SW 1271 (cell line): ENCODE data around the gene ZNF124.
"Not testable (repeated sequence)": the region's sequence is repeated elsewhere in the genome, so short reads cannot be mapped to it uniquely, and the experiment has no call there.

Experiments
- DNase-seq, 2 experiments: peaks; one replicate each; lab custom pipeline; 2025; lab: John Stamatoyannopoulos, UW

ZNF124 gene

DNA sequence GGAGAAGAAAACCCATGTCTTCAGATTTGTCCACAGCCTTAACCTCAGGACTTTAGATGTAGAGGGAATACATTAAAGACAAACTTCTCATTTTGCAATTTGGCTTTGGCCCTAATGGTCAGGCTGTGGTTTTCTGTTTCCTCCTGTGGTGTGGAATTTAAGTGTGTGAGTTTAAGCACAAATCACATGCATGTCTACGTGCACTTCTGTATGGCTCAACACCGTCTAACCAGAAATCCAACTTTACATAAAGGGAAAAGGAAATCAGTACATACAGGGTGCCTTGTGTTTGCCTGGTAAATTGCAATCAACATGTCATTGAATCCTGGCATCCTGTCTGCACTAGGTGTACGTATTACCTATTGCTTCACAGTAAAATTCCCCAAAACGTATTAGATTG, 1.2 kb upstream of the ZNF124 start:
- DNase-seq: no peak

DNA sequence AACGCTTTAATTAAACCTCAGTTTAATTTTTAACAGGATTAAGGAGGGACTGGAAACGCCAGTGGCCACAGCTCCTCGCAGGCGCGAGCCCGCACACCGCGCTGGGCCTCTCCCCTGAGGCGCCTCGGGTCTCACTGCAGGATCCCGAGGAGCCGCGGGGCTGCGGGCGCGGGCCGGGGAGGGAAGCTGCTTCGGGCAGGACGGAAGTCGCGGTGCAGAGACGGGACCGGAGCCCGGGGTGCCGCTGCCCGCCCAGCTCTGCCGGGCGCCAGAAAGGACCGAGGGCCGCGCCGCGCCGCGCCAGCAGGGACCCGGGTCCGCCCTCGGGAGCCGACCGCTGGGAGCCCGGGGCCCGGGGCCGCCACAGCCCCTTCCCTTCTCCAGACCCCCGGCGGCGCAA, 377 bp downstream of the ZNF124 start:
- not testable (repeated sequence) for DNase-seq

DNA sequence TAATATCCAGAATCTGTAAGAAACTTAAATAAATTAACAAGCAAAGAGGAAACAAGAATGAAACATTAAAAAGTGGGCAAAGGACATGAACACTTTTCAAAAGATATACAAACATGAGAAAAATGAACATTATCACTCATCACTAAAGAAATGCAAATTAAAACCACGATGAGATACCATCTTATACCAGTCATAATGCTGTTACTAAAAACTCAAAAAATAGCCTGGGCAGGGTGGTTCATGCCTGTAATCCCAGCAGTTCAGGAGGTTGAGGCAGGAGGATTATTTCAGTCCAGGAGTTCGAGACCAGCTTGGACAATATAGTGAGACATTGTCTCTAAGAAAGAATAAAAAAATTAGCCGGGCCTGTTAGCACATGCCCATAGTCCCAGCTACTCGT, 6.1 kb downstream of the ZNF124 start:
- DNase-seq: no peak

DNA sequence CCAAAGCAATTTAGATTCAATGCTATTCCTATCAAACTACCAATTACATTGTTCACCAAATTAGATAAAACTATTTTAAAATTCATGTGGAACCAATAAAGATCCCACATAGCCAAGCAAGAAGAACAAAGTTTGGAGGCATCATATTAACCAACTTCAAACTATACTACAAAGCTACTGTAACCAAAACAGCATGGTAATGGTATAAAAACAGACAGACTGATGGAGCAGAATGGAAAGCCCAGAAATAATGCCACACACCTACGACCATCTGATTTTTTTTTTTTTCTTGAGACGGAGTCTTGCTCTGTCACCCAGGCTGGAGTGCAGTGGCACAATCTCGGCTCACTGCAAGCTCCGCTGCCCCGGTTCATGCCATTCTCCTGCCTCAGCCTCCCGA, 7.1 kb downstream of the ZNF124 start:
- no peak for DNase-seq

DNA sequence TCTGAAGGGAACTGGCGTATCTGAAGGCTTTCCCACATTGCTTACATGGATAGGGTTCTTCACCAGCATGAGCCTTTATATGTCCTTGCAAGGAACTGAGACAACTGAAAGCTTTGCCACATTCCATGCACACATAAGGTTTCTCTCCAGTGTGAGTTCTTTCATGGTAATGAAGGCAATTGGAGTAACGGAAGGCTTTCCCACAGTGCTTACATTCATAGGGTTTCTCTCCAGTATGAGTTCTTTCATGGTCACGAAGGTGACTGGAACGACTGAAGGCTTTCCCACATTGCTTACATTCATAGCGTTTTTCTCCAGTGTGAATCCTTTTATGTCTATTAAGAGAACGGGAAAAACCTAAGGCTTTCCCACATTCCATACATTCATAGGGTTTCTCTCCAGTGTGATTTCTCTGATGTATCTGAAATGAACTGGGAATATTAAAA, 15.0 kb downstream of the ZNF124 start:
- no peak for DNase-seq

DNA sequence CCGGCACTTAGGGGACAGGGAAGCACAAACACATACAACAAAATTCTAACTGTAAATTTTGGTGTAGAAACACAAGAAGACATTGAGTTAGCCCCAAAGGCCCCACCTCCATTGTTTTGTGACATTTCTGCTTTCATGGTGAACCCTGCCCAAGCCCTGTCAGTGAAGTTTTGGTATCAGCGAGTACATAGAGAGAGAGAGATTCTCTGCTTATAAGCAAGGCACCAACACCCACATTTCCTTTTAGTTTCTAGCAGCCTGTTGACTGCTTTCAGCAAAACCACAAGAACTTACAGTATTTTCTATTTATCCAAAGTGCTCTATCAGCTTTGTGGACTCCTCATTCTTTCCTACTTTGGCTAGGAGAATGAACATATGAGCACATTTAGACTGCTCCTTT, 24.0 kb downstream of the ZNF124 start:
- DNase-seq: no peak

DNA sequence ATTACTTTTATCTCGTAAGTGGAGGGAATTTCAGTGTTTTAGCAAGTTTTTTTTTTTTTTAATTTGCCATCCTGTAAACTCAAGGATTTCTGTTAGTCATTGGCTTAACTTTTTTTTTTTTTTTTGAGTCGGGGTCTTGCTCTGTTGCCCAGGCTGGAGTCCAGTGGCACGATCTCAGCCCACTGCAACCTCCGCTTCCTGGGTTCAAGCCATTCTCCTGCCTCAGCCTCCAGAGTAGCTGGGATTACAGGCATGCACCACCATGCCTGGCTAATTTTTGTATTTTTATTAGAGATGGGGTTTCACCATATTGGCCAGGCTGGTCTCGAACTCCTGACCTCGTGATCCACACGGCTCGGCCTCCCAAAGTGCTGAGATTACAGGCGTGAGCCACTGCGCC, 24.7 kb downstream of the ZNF124 start:
- not testable (repeated sequence) for DNase-seq

DNA sequence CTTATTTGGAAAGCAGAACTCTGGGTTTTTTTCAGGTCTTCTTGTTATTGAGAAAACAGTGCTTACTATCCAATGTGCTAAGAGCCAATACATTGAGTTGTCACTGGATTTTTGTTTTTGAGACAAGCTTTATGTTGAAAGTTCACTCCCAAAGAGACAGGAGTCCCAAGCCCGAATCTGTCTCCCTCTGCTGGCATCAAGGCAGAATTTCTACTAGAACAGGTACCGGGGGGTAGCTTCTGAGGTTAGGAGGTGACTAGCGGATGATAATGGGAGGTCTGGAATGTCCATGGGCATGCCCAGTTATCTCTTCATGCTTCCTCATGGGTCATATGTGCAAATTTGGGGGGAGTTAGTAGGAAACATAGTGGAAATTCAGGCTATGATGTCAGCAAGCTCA, 25.1 kb downstream of the ZNF124 start:
- DNase-seq: no peak

DNA sequence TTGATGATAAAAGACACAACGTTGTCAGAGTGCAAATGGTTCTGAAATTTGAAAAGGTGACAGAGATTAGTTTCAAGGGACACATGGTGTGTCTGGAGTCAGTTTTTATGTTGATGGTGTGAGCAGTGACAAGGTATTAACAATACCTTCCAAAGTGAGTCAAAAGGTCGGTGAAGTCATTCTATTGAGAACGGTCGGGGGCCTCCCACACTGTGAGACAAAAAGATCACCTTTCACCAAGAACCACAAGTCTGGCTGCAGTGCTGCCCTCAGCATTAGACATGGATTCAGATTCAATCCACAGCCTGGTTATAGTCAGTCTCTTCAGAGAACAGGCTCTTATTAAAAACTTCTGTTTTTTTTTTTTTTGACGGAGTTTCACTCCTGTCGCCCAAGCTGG, 26.5 kb downstream of the ZNF124 start:
- DNase-seq: no peak

DNA sequence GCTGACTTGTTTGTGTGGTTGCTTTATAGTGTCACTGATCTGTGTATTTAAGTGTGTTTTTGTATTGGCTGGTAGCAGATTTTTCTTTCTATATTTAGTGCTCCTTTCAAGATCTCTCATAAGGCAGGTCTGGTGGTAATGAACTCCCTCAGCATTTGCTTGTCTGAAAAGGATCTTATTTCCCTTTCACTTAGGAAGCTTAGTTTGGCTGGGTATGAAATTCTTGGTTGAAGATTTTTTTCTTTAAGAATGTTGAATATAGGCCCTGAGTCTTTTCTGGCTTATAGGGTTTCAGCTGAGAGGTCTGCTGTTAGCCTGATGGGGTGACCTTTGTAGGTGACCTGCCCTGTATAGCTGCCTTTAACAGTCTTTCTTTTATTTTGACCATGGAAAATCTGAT, 32.3 kb downstream of the ZNF124 start:
- DNase-seq: not testable (repeated sequence)

DNA sequence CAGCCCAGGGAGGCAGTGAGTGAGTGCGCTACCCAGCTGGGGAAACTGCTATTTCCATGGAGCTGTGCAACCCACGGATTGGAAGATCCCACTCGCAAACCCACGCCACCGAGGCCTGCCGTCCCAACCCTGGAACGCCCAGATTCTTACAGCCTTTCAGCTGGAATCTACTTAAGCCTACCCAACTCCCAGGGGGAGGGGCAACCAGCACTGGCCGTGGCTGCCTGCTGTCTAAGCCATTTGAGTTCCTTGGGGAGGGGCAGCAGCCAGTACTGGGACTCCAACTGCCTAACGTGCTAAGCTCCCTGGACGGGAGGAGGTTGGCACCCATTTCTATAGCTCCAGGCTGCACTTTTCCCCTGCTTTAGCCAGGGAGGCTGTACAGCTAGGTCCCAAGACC, 40.6 kb downstream of the ZNF124 start:
- no peak for DNase-seq

DNA sequence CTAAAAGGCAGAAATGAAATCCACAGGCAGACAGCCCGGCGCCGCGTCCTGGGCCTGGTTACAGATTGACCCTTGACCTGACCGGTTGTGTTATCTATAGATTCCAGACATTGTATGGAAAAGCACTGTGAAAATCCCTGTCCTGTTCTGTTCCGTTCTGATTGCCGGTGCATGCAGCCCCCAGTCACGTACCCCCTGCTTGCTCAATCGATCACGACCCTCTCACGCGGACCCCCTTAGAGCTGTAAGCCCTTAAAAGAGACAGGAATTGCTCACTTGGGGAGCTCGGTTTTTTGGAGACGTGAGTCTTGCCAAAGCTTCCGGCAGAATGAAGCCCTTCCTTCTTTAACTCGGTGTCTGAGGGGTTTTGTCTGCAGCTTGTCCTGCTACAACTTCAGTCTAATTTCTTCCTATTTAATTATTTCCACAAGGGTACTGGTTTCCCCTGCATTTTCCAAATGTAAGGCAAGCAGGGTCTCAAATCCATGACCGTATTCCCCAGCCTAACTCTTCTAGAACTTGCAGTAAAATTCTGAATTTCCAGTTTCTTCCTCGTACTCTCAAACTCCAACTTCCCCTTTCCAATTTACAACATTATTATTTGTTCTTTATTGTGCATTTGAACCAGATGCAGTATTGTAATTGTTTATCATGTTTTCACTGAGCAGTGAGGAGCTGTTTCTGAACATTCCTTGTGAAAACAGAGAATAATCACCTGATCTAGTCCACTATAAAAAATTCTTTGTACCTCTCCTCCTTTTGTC, 44.1 kb downstream of the ZNF124 start:
- DNase-seq: not testable (repeated sequence)

DNA sequence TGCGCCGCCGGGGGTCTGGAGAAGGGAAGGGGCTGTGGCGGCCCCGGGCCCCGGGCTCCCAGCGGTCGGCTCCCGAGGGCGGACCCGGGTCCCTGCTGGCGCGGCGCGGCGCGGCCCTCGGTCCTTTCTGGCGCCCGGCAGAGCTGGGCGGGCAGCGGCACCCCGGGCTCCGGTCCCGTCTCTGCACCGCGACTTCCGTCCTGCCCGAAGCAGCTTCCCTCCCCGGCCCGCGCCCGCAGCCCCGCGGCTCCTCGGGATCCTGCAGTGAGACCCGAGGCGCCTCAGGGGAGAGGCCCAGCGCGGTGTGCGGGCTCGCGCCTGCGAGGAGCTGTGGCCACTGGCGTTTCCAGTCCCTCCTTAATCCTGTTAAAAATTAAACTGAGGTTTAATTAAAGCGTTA, 45.2 kb downstream of the ZNF124 start:
- not testable (repeated sequence) for DNase-seq

DNA sequence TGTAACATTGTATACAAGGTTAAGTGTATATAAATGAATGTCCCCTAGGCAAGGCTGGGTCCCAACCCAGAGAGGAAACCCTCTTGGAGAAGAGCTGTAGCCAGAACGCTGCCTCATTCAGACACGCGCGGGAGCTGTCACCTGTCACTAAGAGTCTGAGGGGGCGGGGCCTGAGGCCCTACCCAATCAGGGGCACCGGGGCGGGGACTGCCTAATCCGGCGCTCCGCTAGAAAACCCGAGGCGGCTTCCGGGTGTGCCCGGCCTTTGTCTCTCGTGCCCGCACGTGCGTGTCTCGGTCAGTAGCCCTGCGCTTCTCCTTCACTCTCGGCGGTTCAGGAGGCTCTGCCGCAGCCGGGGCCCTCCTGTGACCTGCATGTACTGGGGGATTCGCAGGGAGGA, 45.7 kb downstream of the ZNF124 start:
- DNase-seq: not testable (repeated sequence)

DNA sequence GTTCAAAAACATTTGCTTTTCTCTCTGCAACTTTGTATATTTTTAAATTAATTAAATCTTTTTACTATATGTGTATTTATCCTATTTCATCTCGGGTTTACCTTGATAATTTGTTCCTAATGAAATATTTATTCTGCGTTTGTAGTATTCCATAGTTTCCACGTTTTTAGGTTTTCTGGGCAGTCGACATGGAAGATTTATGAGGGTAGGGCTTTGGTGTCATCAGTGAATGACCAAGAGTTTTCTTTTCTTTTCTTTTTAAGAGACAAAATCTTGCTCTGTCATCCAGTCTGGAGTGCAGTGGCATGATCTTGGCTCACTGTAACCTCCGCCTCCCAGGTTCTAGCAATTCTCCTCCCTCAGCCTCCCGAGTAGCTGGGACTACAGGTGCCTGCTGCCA, 50.4 kb downstream of the ZNF124 start:
- no peak for DNase-seq

DNA sequence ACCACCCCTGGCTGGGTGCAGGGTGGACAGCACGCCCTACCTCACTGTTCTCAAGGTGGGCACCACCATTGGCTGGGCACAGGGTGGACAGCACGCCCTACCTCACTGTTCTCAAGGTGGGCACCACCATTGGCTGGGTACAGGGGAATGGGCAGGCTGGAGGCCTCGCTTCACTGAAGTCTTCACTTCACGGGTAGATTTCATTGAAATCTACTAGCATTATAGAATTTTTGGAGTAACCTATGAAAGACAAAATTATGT, 51.5 kb downstream of the ZNF124 start:
- not testable (repeated sequence) for DNase-seq

DNA sequence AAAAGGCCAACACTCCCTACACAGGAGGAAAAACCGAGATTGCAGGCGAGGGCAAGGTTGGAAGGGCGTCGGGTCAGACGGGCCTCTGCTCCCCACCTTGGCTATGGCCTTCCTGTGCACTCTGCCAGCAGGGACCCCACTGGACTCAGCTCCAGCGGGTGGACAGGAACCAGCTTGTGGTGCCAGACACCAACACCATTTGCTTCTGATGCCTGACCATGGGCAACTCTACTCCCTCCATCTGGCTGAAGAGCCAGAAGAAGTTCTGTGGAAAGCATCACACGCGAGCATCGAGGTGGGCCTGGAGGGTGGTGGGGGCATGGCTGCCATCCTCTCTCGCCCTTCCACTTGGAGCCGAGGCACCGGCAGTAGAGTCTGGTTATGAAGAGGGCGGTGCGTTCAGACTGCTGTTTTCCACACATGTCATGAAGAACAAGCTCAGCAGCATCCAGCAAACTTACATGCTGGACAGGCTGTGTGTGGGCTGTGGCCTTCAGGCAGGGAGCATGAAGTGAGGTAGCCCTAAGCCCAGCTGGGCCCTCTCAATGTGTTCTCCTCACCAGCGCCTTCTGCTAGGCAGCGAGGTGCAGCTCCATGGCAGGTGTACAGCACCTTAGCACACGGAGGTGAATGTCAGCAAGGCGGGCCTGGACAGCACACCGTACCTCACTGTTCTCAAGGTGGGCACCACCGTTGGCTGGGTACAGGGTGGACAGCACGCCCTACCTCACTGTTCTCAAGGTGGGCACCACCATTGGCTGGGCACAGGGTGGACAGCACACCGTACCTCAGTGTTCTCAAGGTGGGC, 52.0 kb downstream of the ZNF124 start:
- no peak for DNase-seq

DNA sequence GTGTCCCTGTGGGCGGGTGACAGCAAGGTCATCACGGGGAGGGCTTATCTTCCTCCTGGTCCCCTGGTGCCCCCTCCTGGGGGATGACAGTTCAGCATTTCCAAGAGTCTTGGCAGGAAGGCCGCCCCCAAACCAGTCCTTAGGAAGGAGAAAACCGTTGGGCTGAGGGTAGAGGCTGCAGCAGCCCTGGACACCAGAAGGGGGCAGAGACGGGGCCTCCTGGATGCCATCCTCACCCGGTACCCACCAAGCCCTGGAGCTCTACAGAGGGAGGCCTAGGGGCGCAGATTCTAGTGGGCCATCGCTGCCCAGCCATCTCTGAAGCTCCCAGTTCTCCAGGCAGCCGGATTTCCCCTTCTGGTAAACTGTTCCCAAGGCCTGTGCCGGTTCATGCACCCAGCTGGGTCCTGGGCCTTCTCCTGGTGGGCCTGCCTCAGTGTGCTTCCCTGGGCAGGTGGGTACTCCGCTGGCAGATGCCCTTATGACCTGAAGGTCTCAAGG, 52.8 kb downstream of the ZNF124 start:
- DNase-seq: peak in 1 of 2 experiments; percentile 43

DNA sequence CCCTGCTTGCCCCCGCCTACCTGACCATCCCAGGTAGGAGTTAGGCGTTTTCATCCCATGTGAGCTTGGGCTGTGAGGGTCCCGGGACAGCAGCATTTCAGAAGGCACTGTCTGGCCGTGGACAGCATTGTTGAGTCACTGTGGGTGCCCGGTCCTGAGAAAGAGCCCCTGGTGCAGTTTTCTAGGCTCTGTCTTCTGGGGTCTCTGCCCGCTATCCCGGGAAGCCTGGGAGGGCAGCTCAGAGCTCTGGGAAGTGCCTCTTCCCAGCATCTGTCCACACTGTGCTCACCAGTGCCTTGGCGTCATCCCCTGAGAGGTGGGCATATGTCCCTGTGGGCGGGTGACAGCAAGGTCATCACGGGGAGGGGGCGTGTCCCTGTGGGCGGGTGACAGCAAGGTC, 56.3 kb downstream of the ZNF124 start:
- no peak for DNase-seq

DNA sequence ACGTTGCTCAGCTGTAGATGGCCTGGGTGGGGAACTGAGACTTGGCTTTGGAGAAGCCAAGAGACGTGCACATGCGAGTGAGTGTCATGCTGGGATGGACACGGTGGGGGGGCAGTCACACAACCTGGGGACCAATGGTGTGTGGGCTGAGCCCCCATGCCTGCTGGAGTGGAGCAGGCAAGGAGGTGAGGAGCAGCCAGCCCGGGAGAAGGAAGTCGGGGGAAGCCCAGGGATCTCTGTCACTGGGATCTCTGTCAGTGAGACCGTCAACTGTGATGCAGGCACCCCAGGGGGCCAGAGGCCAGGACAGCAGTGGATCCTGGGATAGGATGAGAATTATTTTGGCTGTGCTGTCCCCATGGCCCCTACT, 56.7 kb downstream of the ZNF124 start:
- no peak for DNase-seq

DNA sequence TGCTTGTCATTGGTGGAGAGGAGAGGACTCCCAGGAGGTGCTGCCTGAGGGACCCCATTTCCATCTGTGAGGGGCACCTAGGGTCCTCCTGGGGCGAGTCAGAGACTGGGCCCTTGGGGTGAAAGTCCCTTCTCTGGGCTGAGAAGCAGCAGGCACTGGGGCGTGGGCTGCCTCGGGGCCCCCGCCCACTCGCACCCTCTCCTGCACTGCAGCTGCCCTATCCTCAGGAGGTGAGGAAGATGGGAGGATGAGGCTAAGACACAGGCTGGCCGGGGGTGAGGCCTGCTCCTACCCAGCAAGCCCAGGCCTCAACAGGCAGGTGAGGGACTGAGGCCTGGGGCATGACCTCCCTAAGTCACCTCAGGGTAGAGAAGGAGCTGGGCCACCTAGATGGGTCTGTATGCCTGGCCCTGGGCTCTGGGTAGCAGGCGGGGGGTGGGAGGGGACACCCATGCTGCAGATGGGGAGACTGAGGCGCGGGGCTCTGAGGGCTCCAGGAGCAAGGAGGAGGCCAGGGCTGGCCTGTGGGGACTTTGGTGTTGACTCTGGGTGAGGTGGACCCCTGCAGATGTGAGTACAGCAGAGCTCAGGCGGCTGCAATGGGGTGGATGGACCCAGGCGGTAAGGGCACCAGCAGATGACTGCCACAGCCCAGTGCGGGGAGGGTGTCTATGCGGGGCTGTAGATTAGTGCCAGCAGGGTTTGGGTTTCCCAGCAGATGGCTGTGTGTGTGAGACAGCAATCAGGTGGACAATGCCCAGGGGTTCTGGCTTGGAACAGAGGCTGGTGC, 57.3 kb downstream of the ZNF124 start:
- DNase-seq: no peak

DNA sequence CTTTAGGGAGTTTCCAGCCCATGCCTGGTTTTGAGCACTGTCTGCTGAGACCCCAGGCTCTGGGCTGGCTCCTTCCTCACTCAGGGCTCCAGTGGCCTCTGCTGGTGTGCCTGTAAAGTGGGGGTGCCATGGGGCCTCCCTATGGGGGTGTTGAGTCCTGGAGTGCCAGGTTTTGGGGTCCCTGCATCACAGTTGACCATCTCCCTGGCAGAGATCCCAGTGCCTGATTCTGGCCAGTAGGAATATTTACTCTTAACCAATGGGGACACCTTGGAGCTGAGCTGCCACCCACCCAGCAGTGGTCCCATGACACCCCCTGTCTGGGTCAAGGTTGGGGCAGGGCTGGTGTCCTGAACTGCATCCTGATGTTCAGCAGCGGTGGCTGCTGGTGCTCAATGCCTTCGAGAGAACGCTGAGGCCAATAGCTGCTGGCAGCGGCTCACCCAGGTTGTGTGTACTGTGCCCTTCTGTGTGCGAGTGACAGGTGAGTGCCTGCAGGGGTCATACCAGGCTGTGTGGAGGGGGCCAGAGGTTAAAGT, 58.0 kb downstream of the ZNF124 start:
- DNase-seq: no peak
